CD14-positive monocyte (primary cell): Measurements from ENCODE around the gene ABI1. TPM values are rescaled to one million over a fixed set of nuclear protein-coding genes. Genes with fewer than 3 reads are reported as not detected.

Experiments used
- DNase-seq, 3 donors: peaks; one replicate each; pipeline ENCODE4 v3.0.0-alpha.2; 2011 to 2022
- H2AFZ ChIP-seq: 2 replicates; pipeline ENCODE4 v1.6.0; 2012; ENCODE audit warnings: mild to moderate bottlenecking, low read depth, low read length, inconsistent platforms; ENCODE audit not compliant: insufficient read depth, poor library complexity, severe bottlenecking
- H3K27ac ChIP-seq, 2 donors: 1 replicate in 1 of 2; 2 replicates in 1 of 2; pipeline ENCODE4 v1.5.1; 2012 to 2013; ENCODE audit warnings: low read length in 2 of 2, control low read depth in 1 of 2, inconsistent platforms in 1 of 2, low read depth in 1 of 2, mild to moderate bottlenecking in 1 of 2
- H3K27me3 ChIP-seq, 2 donors: one replicate each; pipeline versions ENCODE4 v1.6.0 to v1.6.1; 2011 to 2013; ENCODE audit warnings: low read length in 2 of 2; ENCODE audit not compliant: control insufficient read depth in 2 of 2, insufficient read depth in 2 of 2
- H3K36me3 ChIP-seq, 2 donors: replicated peaks in 1 of 2; 1 replicate in 1 of 2; 2 replicates in 1 of 2; pipeline versions ENCODE4 v1.5.1 to v1.6.1; 2012 to 2013; ENCODE audit warnings: low read length in 2 of 2, control low read depth in 1 of 2, inconsistent platforms in 1 of 2, mild to moderate bottlenecking in 1 of 2; ENCODE audit not compliant: insufficient read depth in 2 of 2, control insufficient read depth in 1 of 2
- H3K4me1 ChIP-seq, 2 donors: 1 replicate in 1 of 2; 2 replicates in 1 of 2; pipeline versions ENCODE4 v1.5.1 to v1.6.1; 2012 to 2013; ENCODE audit warnings: low read length in 2 of 2, control low read depth in 1 of 2, inconsistent platforms in 1 of 2, mild to moderate bottlenecking in 1 of 2, moderate library complexity in 1 of 2; ENCODE audit not compliant: insufficient read depth in 2 of 2, control insufficient read depth in 1 of 2
- H3K4me2 ChIP-seq: replicated peaks from 2 replicates; pipeline ENCODE3; 2012; ENCODE audit warnings: low read length, moderate library complexity, mild to moderate bottlenecking; ENCODE audit not compliant: poor library complexity, severe bottlenecking; ENCODE audit errors: extremely low read depth
- H3K4me3 ChIP-seq, 3 experiments: fragments of 200-600 bp in 1 of 3; sonication (generic) in 1 of 3; replicated peaks in 1 of 3; 1 replicate in 2 of 3; 2 replicates in 1 of 3; pipeline ENCODE4 v1.5.1; 2011 to 2013; ENCODE audit warnings: low read length in 3 of 3, mild to moderate bottlenecking in 3 of 3, control low read depth in 2 of 3, low read depth in 2 of 3, inconsistent platforms in 1 of 3, moderate library complexity in 1 of 3
- H3K79me2 ChIP-seq: 2 replicates; pipeline ENCODE4 v1.6.0; 2012; ENCODE audit warnings: mild to moderate bottlenecking, control low read depth, inconsistent platforms, low read length, moderate library complexity; ENCODE audit not compliant: insufficient read depth
- H3K9ac ChIP-seq: 2 replicates; pipeline ENCODE4 v1.6.0; 2017; ENCODE audit warnings: low read length, mild to moderate bottlenecking; ENCODE audit not compliant: insufficient read depth, poor library complexity, severe bottlenecking
- H3K9me3 ChIP-seq, 2 donors: replicated peaks in 1 of 2; 1 replicate in 1 of 2; 2 replicates in 1 of 2; pipeline versions ENCODE4 v1.5.1 to v1.6.1; 2012 to 2013; ENCODE audit warnings: low read length in 2 of 2, control low read depth in 1 of 2; ENCODE audit not compliant: control insufficient read depth in 1 of 2, insufficient read depth in 1 of 2
- H4K20me1 ChIP-seq: 2 replicates; pipeline ENCODE4 v1.6.0; 2012; ENCODE audit warnings: mild to moderate bottlenecking, low read length, control low read depth, moderate library complexity; ENCODE audit not compliant: insufficient read depth
- H3K27ac Mint-ChIP-seq, 7 donors: one replicate each; pipeline ENCODE4 v1.8.0; 2020; ENCODE audit warnings: mild to moderate bottlenecking in 7 of 7, mixed read lengths in 7 of 7, moderate library complexity in 6 of 7, inconsistent platforms in 2 of 7
- H3K27me3 Mint-ChIP-seq, 3 donors: one replicate each; pipeline ENCODE4 v1.8.0; 2021 to 2022; ENCODE audit warnings: low read depth in 3 of 3, mild to moderate bottlenecking in 3 of 3, mixed read lengths in 3 of 3, moderate library complexity in 3 of 3, inconsistent platforms in 1 of 3
- H3K36me3 Mint-ChIP-seq, 2 donors: one replicate each; pipeline ENCODE4 v1.8.0; 2020; ENCODE audit warnings: mixed read lengths in 2 of 2, inconsistent platforms in 1 of 2, mild to moderate bottlenecking in 1 of 2
- H3K4me1 Mint-ChIP-seq: one replicate; pipeline ENCODE4 v1.8.0; 2020; ENCODE audit warnings: mild to moderate bottlenecking, mixed read lengths
- H3K4me3 Mint-ChIP-seq, 2 donors: one replicate each; pipeline ENCODE4 v1.8.0; 2020; ENCODE audit warnings: mild to moderate bottlenecking in 2 of 2, mixed read lengths in 2 of 2, moderate library complexity in 1 of 2
- H3K9me3 Mint-ChIP-seq, 7 donors: one replicate each; pipeline ENCODE4 v1.8.0; 2020 to 2022; ENCODE audit warnings: mixed read lengths in 7 of 7, mild to moderate bottlenecking in 6 of 7, moderate library complexity in 6 of 7, inconsistent platforms in 2 of 7
- WGBS: methylation state at CpG from one replicate; pipeline ENCODE4 v1.1.5; 2013; ENCODE audit warnings: missing lambda C conversion rate; ENCODE audit not compliant: insufficient coverage; 5-methylcytosine and 5-hydroxymethylcytosine counted together
- intact Hi-C, 2 donors: fragments of 100-400 bp; cut with micrococcal nuclease; formaldehyde crosslinking; loops; one replicate each; pipeline versions ENCODE4 v1.15.0 to v1.15.1; 2023
- polyA plus RNA-seq, 3 donors: library from polyadenylated mRNA; depleted of rRNA in 1 of 3; unstranded in 2 of 3; stranded (reverse) in 1 of 3; fragments of 300-500 nt in 2 of 3; fragments of >200 nt in 1 of 3; fragmentation: Illumina TruSeq in 2 of 3; gene quantifications; 1 replicate in 2 of 3; 2 replicates in 1 of 3; pipeline ENCODE4 v1.2.3, GENCODE V29; 2012 to 2021
- TF ChIP-seq, protein P1 (sequence below): fragments of 200-600 bp; IDR thresholded peaks from one replicate; pipeline ENCODE4 v1.8.0; 2022; ENCODE audit warnings: antibody characterized with exemption, mild to moderate bottlenecking

ABI1 gene
- polyA plus RNA-seq, 3 donors = 39.8 to 77.2 (median 61.5) TPM

DNA sequence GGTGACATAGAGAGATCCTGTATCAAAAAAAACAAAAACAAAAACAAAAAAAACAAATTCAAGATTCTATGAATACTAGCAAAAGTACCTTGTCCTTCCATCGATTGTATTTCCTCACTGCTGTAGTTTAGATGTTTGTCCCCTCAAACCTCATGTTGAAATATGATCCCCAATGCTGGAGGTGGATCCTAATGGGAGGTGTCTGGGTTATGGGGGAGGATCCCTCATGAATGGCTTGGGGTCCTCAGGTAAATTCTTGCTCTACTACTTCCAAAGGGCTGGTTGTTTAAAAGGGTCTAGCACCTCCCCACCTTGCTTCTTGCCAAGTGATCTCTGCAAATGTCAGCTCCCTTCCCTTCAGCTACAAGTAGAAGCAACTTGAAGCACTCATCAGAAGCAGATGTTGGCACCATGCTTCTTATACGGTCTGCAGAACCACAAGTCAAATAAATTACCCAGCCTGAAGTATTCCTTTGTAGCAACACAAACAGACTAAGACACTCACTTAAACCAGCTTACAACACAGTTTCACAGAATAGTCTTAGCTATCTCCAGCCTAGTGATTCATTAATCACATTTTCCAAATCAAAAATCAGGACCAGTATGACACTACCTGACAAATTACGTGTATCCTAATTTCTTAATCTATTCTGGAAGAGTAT is 20.7 kb downstream of the ABI1 start:
- DNase-seq = no peak
- Mint-ChIP-seq H3K27me3 (no peaks in the 10 kb centered on the region), H3K27ac (peak overlapping the region in 6 of 7 donors; percentile 1 to 88 (median 50)), H3K9me3 (no peaks in the 10 kb centered on the region), H3K36me3 (peaks cover 4 to 16% of the 10 kb centered on the region in 2 donors), H3K4me3 (no peak overlapping the region), H3K4me1 (peaks cover 46% of the 10 kb centered on the region)
- Histone ChIP-seq H3K4me1 (peaks cover 5 to 20% of the 10 kb centered on the region in 2 donors), H3K27ac (peak overlapping the region in 1 of 2 donors; percentile 39), H3K9me3 (no peaks in the 10 kb centered on the region), H4K20me1 (peaks cover 100% of the 10 kb centered on the region), H3K79me2 (peaks cover 99% of the 10 kb centered on the region), H3K36me3 (no peaks in the 10 kb centered on the region), H3K27me3 (no peaks in the 10 kb centered on the region), H2AFZ (no peak overlapping the region), H3K9ac (no peak overlapping the region), H3K4me2 (no peak overlapping the region), H3K4me3 (no peak overlapping the region)
- intact Hi-C loops = no loop called here
- TF ChIP-seq, protein P1, sequence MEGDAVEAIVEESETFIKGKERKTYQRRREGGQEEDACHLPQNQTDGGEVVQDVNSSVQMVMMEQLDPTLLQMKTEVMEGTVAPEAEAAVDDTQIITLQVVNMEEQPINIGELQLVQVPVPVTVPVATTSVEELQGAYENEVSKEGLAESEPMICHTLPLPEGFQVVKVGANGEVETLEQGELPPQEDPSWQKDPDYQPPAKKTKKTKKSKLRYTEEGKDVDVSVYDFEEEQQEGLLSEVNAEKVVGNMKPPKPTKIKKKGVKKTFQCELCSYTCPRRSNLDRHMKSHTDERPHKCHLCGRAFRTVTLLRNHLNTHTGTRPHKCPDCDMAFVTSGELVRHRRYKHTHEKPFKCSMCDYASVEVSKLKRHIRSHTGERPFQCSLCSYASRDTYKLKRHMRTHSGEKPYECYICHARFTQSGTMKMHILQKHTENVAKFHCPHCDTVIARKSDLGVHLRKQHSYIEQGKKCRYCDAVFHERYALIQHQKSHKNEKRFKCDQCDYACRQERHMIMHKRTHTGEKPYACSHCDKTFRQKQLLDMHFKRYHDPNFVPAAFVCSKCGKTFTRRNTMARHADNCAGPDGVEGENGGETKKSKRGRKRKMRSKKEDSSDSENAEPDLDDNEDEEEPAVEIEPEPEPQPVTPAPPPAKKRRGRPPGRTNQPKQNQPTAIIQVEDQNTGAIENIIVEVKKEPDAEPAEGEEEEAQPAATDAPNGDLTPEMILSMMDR = no peak
- 33% methylated on average over 1 of the region's 3 CpGs for WGBS

DNA sequence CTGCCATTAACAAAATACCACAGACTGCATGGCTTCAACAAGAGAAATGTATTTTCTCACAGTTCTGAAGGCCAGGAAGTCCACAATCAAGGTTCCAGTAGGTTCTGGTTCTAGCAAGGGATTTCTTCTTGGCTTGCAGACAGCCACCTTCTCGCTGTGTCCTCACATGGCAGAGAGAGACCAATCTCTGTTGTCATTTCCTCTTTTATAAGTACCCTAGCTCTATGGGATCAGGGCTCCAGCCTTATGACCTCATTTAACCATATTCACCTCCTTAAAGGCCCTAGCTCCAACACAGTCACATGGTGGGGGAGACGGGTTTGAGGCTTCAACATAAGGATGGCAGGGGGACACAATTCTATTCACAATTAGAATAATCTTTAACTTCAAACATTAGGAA is 23.6 kb downstream of the ABI1 start:
- Mint-ChIP-seq H3K9me3 (no peaks in the 10 kb centered on the region), H3K36me3 (peaks cover 10 to 21% of the 10 kb centered on the region in 2 donors), H3K4me3 (no peak overlapping the region), H3K27ac (peak overlapping the region in 4 of 7 donors; percentile 40 to 82 (median 76)), H3K27me3 (no peaks in the 10 kb centered on the region), H3K4me1 (peaks cover 44% of the 10 kb centered on the region)
- Histone ChIP-seq H3K4me1 (peaks cover 5 to 20% of the 10 kb centered on the region in 2 donors), H3K4me3 (no peak overlapping the region), H2AFZ (no peak overlapping the region), H3K4me2 (no peak overlapping the region), H3K9ac (no peak overlapping the region), H3K36me3 (no peaks in the 10 kb centered on the region), H3K9me3 (no peaks in the 10 kb centered on the region), H3K79me2 (peaks cover 100% of the 10 kb centered on the region), H4K20me1 (peaks cover 99% of the 10 kb centered on the region), H3K27ac (peak overlapping the region in 1 of 2 donors; percentile 41), H3K27me3 (no peaks in the 10 kb centered on the region)
- WGBS = no CpG with 5 or more reads among the region's 2 CpGs
- DNase-seq = peak; percentile 38 to 63 (median 39)
- intact Hi-C loops = no loop called here
- TF ChIP-seq, protein P1 = no peak
